GM12872 (cell line): Measurements from ENCODE around the gene PLEKHJ1.

Source experiments
- CTCF ChIP-seq: IDR thresholded peaks from 3 replicates; pipeline ENCODE4 v1.5.1; 2011; ENCODE audit warnings: low read depth, mild to moderate bottlenecking, low read length, moderate library complexity; ENCODE audit not compliant: insufficient read depth

Gene PLEKHJ1

GRCh38 chr19:2208975-2209374 is 27.2 kb downstream of the PLEKHJ1 start:
- no peak for TF ChIP-seq CTCF

- TF ChIP-seq CTCF = peak; percentile 35; the same call in 1 of the 3 replicates
Observed at GRCh38 chr19:2207991-2208860, 27.9 kb downstream of the PLEKHJ1 start.

- TF ChIP-seq CTCF = no peak
Observed at GRCh38 chr19:2207008-2207407, 29.1 kb downstream of the PLEKHJ1 start.

- no peak for TF ChIP-seq CTCF
Observed at GRCh38 chr19:2202366-2202765, 33.8 kb downstream of the PLEKHJ1 start.

- no peak for TF ChIP-seq CTCF
Observed at GRCh38 chr19:2201473-2202148, 34.5 kb downstream of the PLEKHJ1 start.

GRCh38 chr19:2199861-2200623 is 36.1 kb downstream of the PLEKHJ1 start:
- TF ChIP-seq CTCF = no peak

GRCh38 chr19:2199215-2199614 is 36.9 kb downstream of the PLEKHJ1 start:
- peak; percentile 51 for TF ChIP-seq CTCF
